Prostate gland (tissue), 2 donors: Measurements from ENCODE around the gene TMEM86A.

Experiments used
- CTCF ChIP-seq, 4 experiments: fragments of 200-600 bp in 2 of 4; fragments of 450-650 bp in 2 of 4; sonication (generic) in 2 of 4; IDR thresholded peaks; 1 replicate in 3 of 4; 2 replicates in 1 of 4; pipeline ENCODE4 v1.5.1; 2016 to 2019; ENCODE audit warnings: antibody characterized with exemption in 4 of 4, mild to moderate bottlenecking in 2 of 4, moderate library complexity in 2 of 4
- POLR2A ChIP-seq: fragments of 450-650 bp; IDR thresholded peaks from one replicate; pipeline ENCODE4 v1.6.1; 2016; ENCODE audit warnings: antibody characterized with exemption, mild to moderate bottlenecking

DNA sequence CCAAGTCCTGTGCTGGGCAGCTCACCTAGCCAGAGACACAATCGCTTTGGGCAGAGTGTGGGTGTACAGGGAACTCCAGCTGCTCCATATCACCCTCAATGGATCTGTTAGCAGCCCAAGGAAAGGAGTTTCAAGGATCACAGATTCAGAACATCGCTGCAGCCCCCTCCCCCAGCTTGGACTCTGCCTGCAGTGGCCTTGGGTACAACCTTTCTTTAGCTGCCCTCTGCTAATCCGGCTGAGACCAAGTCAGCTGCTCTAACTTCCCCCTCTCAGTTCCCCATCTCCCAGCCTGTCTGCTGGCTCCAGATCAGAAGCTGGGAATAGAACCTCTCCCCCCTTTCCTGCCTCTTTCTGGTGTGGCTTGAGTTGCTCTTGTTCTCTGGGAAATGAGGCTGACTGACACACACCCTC, 1.3 kb downstream of the TMEM86A start:
- TF ChIP-seq CTCF (IDR thresholded peaks at IDR 0.05) = no peak
- no peak for TF ChIP-seq POLR2A
